ENCODE measurements around the gene SDHA. TPM values are rescaled to one million over a fixed set of nuclear protein-coding genes. Genes with fewer than 3 reads are reported as not detected.

The SDHA gene
- total and polyA plus RNA-seq, 12 donors, result 116 to 296 (median 202) TPM

GRCh38 chr5:178110-178509 is 40.0 kb upstream of the SDHA start:
- WGBS, 4 donors, result 68 to 78% (median 70%) methylated on average over 5 of the region's 5 CpGs
- no peak for DNase-seq

DNA sequence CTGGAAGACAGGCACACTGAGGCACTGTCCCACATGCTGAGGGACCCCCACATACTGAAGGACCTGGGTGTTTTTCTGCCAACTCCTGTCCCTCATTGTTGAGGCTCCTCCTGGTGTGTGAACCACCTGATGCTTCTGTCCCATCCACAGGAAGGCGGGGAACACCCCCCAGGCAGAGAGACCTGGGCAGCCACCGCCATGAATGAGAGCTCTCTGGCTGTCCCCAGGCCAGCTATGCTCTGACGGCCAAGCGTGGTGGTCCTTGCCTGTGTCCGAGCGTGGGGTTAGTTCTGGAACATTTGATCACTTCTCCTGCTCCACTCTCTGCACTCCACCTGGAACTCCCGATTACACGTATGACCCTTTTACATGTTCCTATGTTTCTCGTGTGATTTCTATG is 38.7 kb upstream of the SDHA start:
- H3K36me3 ChIP-seq (replicated peaks in 1 of 2), result no peaks in the 10 kb centered on the region
- intact Hi-C loops (cut with DNase I), result no loop called here
- H3K27me3 ChIP-seq, result no peaks in the 10 kb centered on the region
- no peaks in the 10 kb centered on the region for H3K4me1 ChIP-seq (replicated peaks in 1 of 2)
- DNase-seq, result no peak
- WGBS, 4 donors, result 82 to 87% (median 85%) methylated on average over 9 of the region's 9 CpGs
- no peaks in the 10 kb centered on the region for H3K9me3 ChIP-seq (replicated peaks in 1 of 3)
- TF ChIP-seq, protein P1, sequence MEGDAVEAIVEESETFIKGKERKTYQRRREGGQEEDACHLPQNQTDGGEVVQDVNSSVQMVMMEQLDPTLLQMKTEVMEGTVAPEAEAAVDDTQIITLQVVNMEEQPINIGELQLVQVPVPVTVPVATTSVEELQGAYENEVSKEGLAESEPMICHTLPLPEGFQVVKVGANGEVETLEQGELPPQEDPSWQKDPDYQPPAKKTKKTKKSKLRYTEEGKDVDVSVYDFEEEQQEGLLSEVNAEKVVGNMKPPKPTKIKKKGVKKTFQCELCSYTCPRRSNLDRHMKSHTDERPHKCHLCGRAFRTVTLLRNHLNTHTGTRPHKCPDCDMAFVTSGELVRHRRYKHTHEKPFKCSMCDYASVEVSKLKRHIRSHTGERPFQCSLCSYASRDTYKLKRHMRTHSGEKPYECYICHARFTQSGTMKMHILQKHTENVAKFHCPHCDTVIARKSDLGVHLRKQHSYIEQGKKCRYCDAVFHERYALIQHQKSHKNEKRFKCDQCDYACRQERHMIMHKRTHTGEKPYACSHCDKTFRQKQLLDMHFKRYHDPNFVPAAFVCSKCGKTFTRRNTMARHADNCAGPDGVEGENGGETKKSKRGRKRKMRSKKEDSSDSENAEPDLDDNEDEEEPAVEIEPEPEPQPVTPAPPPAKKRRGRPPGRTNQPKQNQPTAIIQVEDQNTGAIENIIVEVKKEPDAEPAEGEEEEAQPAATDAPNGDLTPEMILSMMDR (IDR thresholded peaks at IDR 0.05), result no peak
- TF ChIP-seq POLR2A (IDR thresholded peaks at IDR 0.05), result no peak
- H3K27ac ChIP-seq, result no peak overlapping the region
- H3K4me3 ChIP-seq, result no peak overlapping the region

More at GRCh38 chr5:178110-178509, 40.0 kb upstream of the SDHA start:
- no peaks in the 10 kb centered on the region for H3K9me3 ChIP-seq (replicated peaks in 1 of 3)
- no peaks in the 10 kb centered on the region for H3K36me3 ChIP-seq (replicated peaks in 1 of 2)
- H3K4me1 ChIP-seq (replicated peaks in 1 of 2), result no peaks in the 10 kb centered on the region
- H3K27ac ChIP-seq, result no peak overlapping the region
- H3K27me3 ChIP-seq, result no peaks in the 10 kb centered on the region
- intact Hi-C loops (cut with DNase I), result no loop called here
- H3K4me3 ChIP-seq, result no peak overlapping the region
- TF ChIP-seq POLR2A (IDR thresholded peaks at IDR 0.05), result no peak
- TF ChIP-seq, protein P1 (IDR thresholded peaks at IDR 0.05), result no peak

DNA sequence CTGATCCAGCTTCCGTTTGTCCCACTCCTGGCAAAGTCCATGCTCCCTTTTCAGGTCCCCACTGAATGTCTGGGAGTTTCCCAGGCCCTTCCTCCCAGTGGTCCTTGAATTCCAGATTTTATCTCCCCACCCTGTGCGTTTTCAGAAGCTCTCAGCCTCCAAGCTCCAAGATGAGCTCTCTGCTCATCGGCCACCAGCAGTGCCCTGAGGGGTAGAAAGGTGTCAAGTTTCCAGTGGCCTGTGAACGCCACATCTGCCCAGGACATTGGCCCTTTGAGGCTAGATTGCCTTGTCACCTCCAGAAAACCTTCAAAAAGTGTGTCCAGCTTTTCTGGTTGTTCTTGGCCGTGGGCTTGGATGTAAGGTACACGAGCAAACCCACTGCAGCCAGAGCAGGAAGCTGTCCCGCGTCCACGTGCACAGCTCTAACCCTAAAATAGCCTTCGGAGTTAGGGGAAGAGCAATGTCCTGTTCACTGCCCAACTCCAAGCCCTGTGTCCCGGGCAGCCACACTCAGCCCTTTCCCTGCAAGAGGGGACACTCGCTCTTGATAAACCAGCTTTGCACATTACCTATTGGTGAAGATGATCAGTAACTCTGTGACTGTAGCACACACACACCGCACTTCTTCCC is 37.7 kb upstream of the SDHA start:
- Histone ChIP-seq H3K36me3 (replicated peaks in 1 of 2) (no peaks in the 10 kb centered on the region), H3K27ac (no peak overlapping the region), H3K4me3 (no peak overlapping the region), H3K27me3 (no peaks in the 10 kb centered on the region), H3K4me1 (replicated peaks in 1 of 2) (no peaks in the 10 kb centered on the region), H3K9me3 (replicated peaks in 1 of 3) (no peaks in the 10 kb centered on the region)
- WGBS, 4 donors, result 70 to 81% (median 76%) methylated on average over 13 of the region's 13 CpGs
- intact Hi-C loops (cut with DNase I), result no loop called here
- TF ChIP-seq, protein P1 (IDR thresholded peaks at IDR 0.05), result no peak
- no peak for TF ChIP-seq POLR2A (IDR thresholded peaks at IDR 0.05)
- DNase-seq, result no peak

DNA sequence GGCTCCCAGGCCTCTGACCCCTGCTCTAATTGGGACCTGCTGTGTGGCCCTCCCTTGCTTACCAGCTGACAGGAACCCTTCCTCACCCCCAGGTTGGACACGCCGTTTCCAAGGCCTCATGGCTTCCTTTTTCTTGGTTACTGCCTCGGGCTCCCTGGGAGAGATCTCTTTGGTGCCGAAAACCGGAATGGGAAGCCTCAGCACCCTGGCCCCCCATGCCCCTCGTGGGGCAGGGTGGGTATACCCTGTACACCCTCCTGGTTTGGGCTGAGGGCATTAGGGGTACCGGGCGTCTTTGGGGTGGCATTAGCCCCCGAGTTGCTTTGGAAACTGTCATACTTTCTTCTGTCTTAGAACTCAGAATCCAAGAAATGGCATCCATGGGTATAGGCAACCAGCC is 37.0 kb upstream of the SDHA start:
- no peak for DNase-seq
- intact Hi-C loops (cut with DNase I), result no loop called here
- WGBS, 4 donors, result 86 to 92% (median 88%) methylated on average over 8 to 9 of the region's 9 CpGs

More for the DNA sequence above, 37.0 kb upstream of the SDHA start:
- H3K4me3 ChIP-seq, result no peak overlapping the region
- no peaks in the 10 kb centered on the region for H3K9me3 ChIP-seq (replicated peaks in 1 of 3)
- no peak for TF ChIP-seq POLR2A (IDR thresholded peaks at IDR 0.05)
- TF ChIP-seq, protein P1 (IDR thresholded peaks at IDR 0.05), result no peak
- H3K27me3 ChIP-seq, result no peaks in the 10 kb centered on the region
- no peaks in the 10 kb centered on the region for H3K36me3 ChIP-seq (replicated peaks in 1 of 2)
- no peak overlapping the region for H3K27ac ChIP-seq
- H3K4me1 ChIP-seq (replicated peaks in 1 of 2), result no peaks in the 10 kb centered on the region
